CD4-positive, alpha-beta memory T cell (primary cell): ENCODE results near the gene GJA4. TPM values are rescaled to one million over a fixed set of nuclear protein-coding genes. Genes with fewer than 3 reads are reported as not detected.
A peak's percentile ranks its signal among the peaks of the same experiment; 100 is the strongest.

Experiments used
- CTCF ChIA-PET: fragments of 350-600 bp; sonication (Branson Sonifier 250); formaldehyde crosslinking; loops from one replicate; lab custom pipeline; 2021; ENCODE audit warnings: inconsistent platforms; ENCODE audit not compliant: partially characterized antibody; lab: Charles Lee
- POLR2A ChIA-PET: fragments of 350-600 bp; sonication (Branson Sonifier 250); formaldehyde crosslinking; loops from one replicate; lab custom pipeline; 2021; ENCODE audit not compliant: partially characterized antibody; lab: Charles Lee
- DNase-seq, 5 donors: peaks; one replicate each; pipeline versions ENCODE4 v3.0.0 to v3.0.0-alpha.2; 2020 to 2022; ENCODE audit warnings: mixed read lengths in 1 of 5
- H3K27ac ChIP-seq: one replicate; pipeline ENCODE4 v1.7.0; 2013; ENCODE audit warnings: low read depth, low read length
- H3K27me3 ChIP-seq: 2 replicates; pipeline ENCODE4 v1.7.0; 2013; ENCODE audit warnings: mild to moderate bottlenecking, low read length, moderate library complexity; ENCODE audit not compliant: insufficient read depth
- H3K36me3 ChIP-seq: 2 replicates; pipeline ENCODE4 v1.7.0; 2013; ENCODE audit warnings: mild to moderate bottlenecking, low read length, moderate library complexity; ENCODE audit not compliant: insufficient read depth
- H3K4me1 ChIP-seq: 2 replicates; pipeline ENCODE4 v1.7.0; 2013; ENCODE audit warnings: mild to moderate bottlenecking, low read length, moderate library complexity; ENCODE audit not compliant: insufficient read depth
- H3K4me3 ChIP-seq, 2 donors: one replicate each; pipeline ENCODE4 v1.7.0; 2013; ENCODE audit warnings: low read length in 2 of 2, mild to moderate bottlenecking in 1 of 2
- H3K9me3 ChIP-seq, 2 donors: one replicate each; pipeline ENCODE4 v1.7.0; 2013; ENCODE audit warnings: low read length in 2 of 2, control low read depth in 1 of 2; ENCODE audit not compliant: control insufficient read depth in 1 of 2
- H3K27ac Mint-ChIP-seq, 7 donors: one replicate each; pipeline ENCODE4 v1.8.0; 2020 to 2021; ENCODE audit warnings: mixed read lengths in 7 of 7, mild to moderate bottlenecking in 6 of 7, inconsistent platforms in 3 of 7, moderate library complexity in 3 of 7
- H3K27me3 Mint-ChIP-seq, 2 donors: one replicate each; pipeline ENCODE4 v1.8.0; 2020 to 2021; ENCODE audit warnings: mixed read lengths in 2 of 2
- H3K36me3 Mint-ChIP-seq, 2 donors: one replicate each; pipeline ENCODE4 v1.8.0; 2020 to 2021; ENCODE audit warnings: mixed read lengths in 2 of 2, inconsistent platforms in 1 of 2, mild to moderate bottlenecking in 1 of 2
- H3K4me1 Mint-ChIP-seq, 4 donors: one replicate each; pipeline ENCODE4 v1.8.0; 2020 to 2021; ENCODE audit warnings: mixed read lengths in 4 of 4, mild to moderate bottlenecking in 1 of 4
- H3K4me3 Mint-ChIP-seq, 8 donors: one replicate each; pipeline ENCODE4 v1.8.0; 2020 to 2021; ENCODE audit warnings: mixed read lengths in 8 of 8, mild to moderate bottlenecking in 7 of 8, moderate library complexity in 6 of 8, inconsistent platforms in 3 of 8
- H3K9me3 Mint-ChIP-seq, 8 donors: one replicate each; pipeline ENCODE4 v1.8.0; 2020 to 2021; ENCODE audit warnings: mixed read lengths in 8 of 8, mild to moderate bottlenecking in 5 of 8, inconsistent platforms in 3 of 8, moderate library complexity in 1 of 8
- intact Hi-C: fragments of 100-400 bp; cut with micrococcal nuclease; formaldehyde crosslinking; loops from one replicate; pipeline ENCODE4 v1.15.1; 2023
- polyA plus RNA-seq, 2 donors: library from polyadenylated mRNA; unstranded; fragments of 300-500 nt; fragmentation: Illumina TruSeq; gene quantifications; one replicate each; pipeline ENCODE4 v1.2.3, GENCODE V29; 2021
- total RNA-seq, 2 experiments: library from RNA; stranded (reverse); gene quantifications; one replicate each; pipeline ENCODE4 v1.2.3, GENCODE V29; 2021

The GJA4 gene
- total and polyA plus RNA-seq, 4 experiments from 2014 or later: not detected

- H3K27me3 ChIP-seq: peaks cover 11% of the 10 kb centered on the region
- no peaks in the 10 kb centered on the region for H3K36me3 ChIP-seq
- no peaks in the 10 kb centered on the region for H3K36me3 Mint-ChIP-seq
- H3K4me3 ChIP-seq: no peak overlapping the region
- no peak overlapping the region for H3K27ac Mint-ChIP-seq
- H3K9me3 ChIP-seq: no peaks in the 10 kb centered on the region
- H3K27me3 Mint-ChIP-seq: peaks cover 8 to 33% of the 10 kb centered on the region in 2 donors
- ChIA-PET CTCF (interaction anchor here (1.0 kb wide), 1 partner anchor 35 kb away, joined by 4 read pairs; no protein-coding TSS in a partner anchor), POLR2A (no interaction called here)
- H3K4me1 Mint-ChIP-seq: peaks cover 0 to 2% (median 0%) of the 10 kb centered on the region in 4 donors
- no peak overlapping the region for H3K27ac ChIP-seq
- H3K4me1 ChIP-seq: peaks cover 10% of the 10 kb centered on the region
- H3K9me3 Mint-ChIP-seq: no peaks in the 10 kb centered on the region
- intact Hi-C loops: no loop called here
- H3K4me3 Mint-ChIP-seq: no peak overlapping the region
- DNase-seq: no peak
Measured at GRCh38 chr1:34779005-34779404, 13.8 kb upstream of the GJA4 start.

- peak overlapping the region in 1 of 8 donors; percentile 37 for H3K4me3 Mint-ChIP-seq
- Histone ChIP-seq H3K27me3 (peaks cover 11% of the 10 kb centered on the region), H3K27ac (no peak overlapping the region), H3K4me3 (no peak overlapping the region), H3K4me1 (peaks cover 10% of the 10 kb centered on the region), H3K9me3 (no peaks in the 10 kb centered on the region), H3K36me3 (no peaks in the 10 kb centered on the region)
- H3K36me3 Mint-ChIP-seq: no peaks in the 10 kb centered on the region
- no peak for DNase-seq
- ChIA-PET POLR2A (no interaction called here), CTCF (no interaction called here)
- H3K4me1 Mint-ChIP-seq: peaks cover 0 to 2% (median 0%) of the 10 kb centered on the region in 4 donors
- H3K9me3 Mint-ChIP-seq: no peaks in the 10 kb centered on the region
- peaks cover 8 to 38% of the 10 kb centered on the region in 2 donors for H3K27me3 Mint-ChIP-seq
- intact Hi-C loops: no loop called here
- no peak overlapping the region for H3K27ac Mint-ChIP-seq
Measured at GRCh38 chr1:34779526-34779925, 13.3 kb upstream of the GJA4 start.

GRCh38 chr1:34779962-34780361 is 12.8 kb upstream of the GJA4 start:
- H3K9me3 ChIP-seq: no peaks in the 10 kb centered on the region
- Mint-ChIP-seq H3K9me3 (no peaks in the 10 kb centered on the region), H3K4me3 (peak overlapping the region in 1 of 8 donors; percentile 37), H3K27ac (no peak overlapping the region), H3K36me3 (no peaks in the 10 kb centered on the region), H3K4me1 (peaks cover 0 to 2% (median 0%) of the 10 kb centered on the region in 4 donors), H3K27me3 (peaks cover 8 to 40% of the 10 kb centered on the region in 2 donors)
- no peak overlapping the region for H3K4me3 ChIP-seq
- H3K27ac ChIP-seq: no peak overlapping the region
- CTCF ChIA-PET: no interaction called here
- no peaks in the 10 kb centered on the region for H3K36me3 ChIP-seq
- no peak for DNase-seq
- peaks cover 10% of the 10 kb centered on the region for H3K4me1 ChIP-seq
- POLR2A ChIA-PET: no interaction called here
- peaks cover 11% of the 10 kb centered on the region for H3K27me3 ChIP-seq
- intact Hi-C loops: no loop called here

- intact Hi-C loops: no loop called here
- ChIA-PET CTCF (no interaction called here), POLR2A (no interaction called here)
- Histone ChIP-seq H3K36me3 (no peaks in the 10 kb centered on the region), H3K9me3 (no peaks in the 10 kb centered on the region), H3K27ac (no peak overlapping the region), H3K4me3 (no peak overlapping the region), H3K27me3 (peaks cover 11% of the 10 kb centered on the region), H3K4me1 (peaks cover 10% of the 10 kb centered on the region)
- H3K4me1 Mint-ChIP-seq: peaks cover 0 to 2% (median 0%) of the 10 kb centered on the region in 4 donors
- no peaks in the 10 kb centered on the region for H3K36me3 Mint-ChIP-seq
- no peaks in the 10 kb centered on the region for H3K9me3 Mint-ChIP-seq
- peak overlapping the region in 2 of 8 donors; percentile 14 to 38 for H3K4me3 Mint-ChIP-seq
- peaks cover 9 to 40% of the 10 kb centered on the region in 2 donors for H3K27me3 Mint-ChIP-seq
- DNase-seq: no peak
- no peak overlapping the region for H3K27ac Mint-ChIP-seq
Measured at GRCh38 chr1:34780528-34780927, 12.3 kb upstream of the GJA4 start.

- Mint-ChIP-seq H3K27me3 (peaks cover 9 to 42% of the 10 kb centered on the region in 2 donors), H3K27ac (no peak within 1 kb of the TSS), H3K9me3 (no peaks in the 10 kb centered on the region), H3K4me1 (peaks cover 0 to 2% (median under 1%) of the 10 kb centered on the region in 4 donors), H3K4me3 (peak within 1 kb of the TSS in 3 of 8 donors; percentile 38 to 66 (median 61)), H3K36me3 (no peaks in the 10 kb centered on the region)
- Histone ChIP-seq H3K9me3 (no peaks in the 10 kb centered on the region), H3K27ac (no peak within 1 kb of the TSS), H3K27me3 (peaks cover 11% of the 10 kb centered on the region), H3K4me1 (peaks cover 10% of the 10 kb centered on the region), H3K4me3 (no peak within 1 kb of the TSS), H3K36me3 (no peaks in the 10 kb centered on the region)
- peak in 1 of 5 donors; percentile 5 for DNase-seq
- intact Hi-C loops: no loop called here
- CTCF ChIA-PET: no interaction called here
- POLR2A ChIA-PET: no interaction called here
Measured at GRCh38 chr1:34781071-34781843, 11.5 kb upstream of the GJA4 start, which contains the start of gene GJB3. TSS of gene GJB3 (plus strand) at chr1:34781214. CDS start at chr1:34784763, 3,549 bp downstream.

GRCh38 chr1:34781844-34782391 is 10.9 kb upstream of the GJA4 start:
- ChIA-PET POLR2A (no interaction called here), CTCF (no interaction called here)
- Mint-ChIP-seq H3K4me1 (peaks cover 0 to 6% (median 4%) of the 10 kb centered on the region in 4 donors), H3K27ac (no peak overlapping the region), H3K9me3 (no peaks in the 10 kb centered on the region), H3K4me3 (peak overlapping the region in 1 of 8 donors; percentile 34), H3K27me3 (peaks cover 10 to 48% of the 10 kb centered on the region in 2 donors), H3K36me3 (no peaks in the 10 kb centered on the region)
- DNase-seq: no peak
- H3K4me3 ChIP-seq: no peak overlapping the region
- no peaks in the 10 kb centered on the region for H3K9me3 ChIP-seq
- H3K27me3 ChIP-seq: peaks cover 11% of the 10 kb centered on the region
- H3K27ac ChIP-seq: no peak overlapping the region
- H3K36me3 ChIP-seq: no peaks in the 10 kb centered on the region
- peaks cover 10% of the 10 kb centered on the region for H3K4me1 ChIP-seq
- intact Hi-C loops: no loop called here

- Mint-ChIP-seq H3K27ac (no peak overlapping the region), H3K4me3 (no peak overlapping the region), H3K27me3 (peaks cover 8 to 46% of the 10 kb centered on the region in 2 donors), H3K9me3 (no peaks in the 10 kb centered on the region), H3K36me3 (no peaks in the 10 kb centered on the region), H3K4me1 (peaks cover 0 to 6% (median 4%) of the 10 kb centered on the region in 4 donors)
- Histone ChIP-seq H3K36me3 (no peaks in the 10 kb centered on the region), H3K27ac (no peak overlapping the region), H3K4me1 (peaks cover 10% of the 10 kb centered on the region), H3K4me3 (no peak overlapping the region), H3K9me3 (no peaks in the 10 kb centered on the region), H3K27me3 (peaks cover 11% of the 10 kb centered on the region)
- DNase-seq: no peak
- intact Hi-C loops: no loop called here
- ChIA-PET POLR2A (no interaction called here), CTCF (interaction anchor here (1.2 kb wide), 1 partner anchor 9 kb away, joined by 3 read pairs; no protein-coding TSS in a partner anchor)
Measured at GRCh38 chr1:34784751-34785221, 8.0 kb upstream of the GJA4 start.
